Activated B cell treated with CpG ODN at 0.5 μM for 24 hours (primary cell): ENCODE data around the gene MCRIP1. TPM values are rescaled to one million over a fixed set of nuclear protein-coding genes. Genes with fewer than 3 reads are reported as not detected.

Experiments used
- ATAC-seq: fragments of 200-7000 bp; cut with Tn5 transposase; one replicate; pipeline ENCODE4 v1.10.0; 2021; ENCODE audit warnings: low read depth, mild to moderate bottlenecking, moderate library complexity
- CTCF ChIA-PET: fragments of 350-600 bp; sonication (Branson Sonifier 250); formaldehyde crosslinking; loops from one replicate; lab custom pipeline; 2021; ENCODE audit warnings: antibody characterized with exemption; lab: Charles Lee
- POLR2A ChIA-PET: fragments of 350-600 bp; sonication (Branson Sonifier 250); formaldehyde crosslinking; loops from one replicate; lab custom pipeline; 2021; ENCODE audit warnings: antibody characterized with exemption; lab: Charles Lee
- DNase-seq: peaks from one replicate; pipeline ENCODE4 v3.0.0; 2022
- H3K27ac Mint-ChIP-seq: one replicate; pipeline ENCODE4 v1.8.0; 2020; ENCODE audit warnings: mixed read lengths
- H3K27me3 Mint-ChIP-seq: one replicate; pipeline ENCODE4 v1.8.0; 2021; ENCODE audit warnings: mixed read lengths
- H3K36me3 Mint-ChIP-seq: one replicate; pipeline ENCODE4 v1.8.0; 2021; ENCODE audit warnings: low read depth, mixed read lengths
- H3K4me1 Mint-ChIP-seq: one replicate; pipeline ENCODE4 v1.8.0; 2021; ENCODE audit warnings: mixed read lengths
- H3K4me3 Mint-ChIP-seq: one replicate; pipeline ENCODE4 v1.8.0; 2020; ENCODE audit warnings: mild to moderate bottlenecking, mixed read lengths
- H3K9me3 Mint-ChIP-seq: one replicate; pipeline ENCODE4 v1.8.0; 2020; ENCODE audit warnings: mixed read lengths
- CTCF ChIP-seq: fragments of 200-600 bp; IDR thresholded peaks from one replicate; pipeline ENCODE4 v1.8.0; 2022; ENCODE audit warnings: antibody characterized with exemption, mild to moderate bottlenecking
- intact Hi-C: fragments of 100-400 bp; cut with micrococcal nuclease; formaldehyde crosslinking; loops from one replicate; pipeline ENCODE4 v1.15.1; 2024
- total RNA-seq: library from RNA; stranded (reverse); gene quantifications from 2 replicates; pipeline ENCODE4 v1.2.3, GENCODE V29; 2022

Gene MCRIP1
- total RNA-seq, 1 donor from 2014 or later = 75.0 TPM

GRCh38 chr17:81823820-81824550 is 9.1 kb downstream of the MCRIP1 start:
- no peak overlapping the region for H3K4me3 Mint-ChIP-seq
- intact Hi-C loops = no loop called here
- peaks cover 7% of the 10 kb centered on the region for H3K4me1 Mint-ChIP-seq
- peaks cover 15% of the 10 kb centered on the region for H3K36me3 Mint-ChIP-seq
- H3K27me3 Mint-ChIP-seq = no peaks in the 10 kb centered on the region
- ChIA-PET POLR2A (no interaction called here), CTCF (no interaction called here)
- no peak for DNase-seq
- no peak for ATAC-seq
- H3K27ac Mint-ChIP-seq = no peak overlapping the region
- no peaks in the 10 kb centered on the region for H3K9me3 Mint-ChIP-seq
- no peak for TF ChIP-seq CTCF

GRCh38 chr17:81822996-81823819 is 9.9 kb downstream of the MCRIP1 start:
- CTCF ChIA-PET = no interaction called here

GRCh38 chr17:81822312-81822637 is 10.8 kb downstream of the MCRIP1 start:
- CTCF ChIA-PET = no interaction called here

More at GRCh38 chr17:81822996-81823819, 9.9 kb downstream of the MCRIP1 start:
- TF ChIP-seq CTCF = no peak
- Mint-ChIP-seq H3K9me3 (no peaks in the 10 kb centered on the region), H3K4me3 (no peak overlapping the region), H3K36me3 (peaks cover 15% of the 10 kb centered on the region), H3K27me3 (no peaks in the 10 kb centered on the region), H3K4me1 (peaks cover 7% of the 10 kb centered on the region), H3K27ac (no peak overlapping the region)
- intact Hi-C loops = no loop called here
- POLR2A ChIA-PET = interaction anchor here (1.7 kb wide), 1 partner anchor 10 kb away, joined by 6 read pairs; the partner anchor contains the start of gene MCRIP1
- DNase-seq = no peak
- ATAC-seq = no peak

GRCh38 chr17:81821603-81822311 is 11.3 kb downstream of the MCRIP1 start:
- ATAC-seq (no peak), DNase-seq (no peak)
- intact Hi-C loops = no loop called here
- no peaks in the 10 kb centered on the region for H3K27me3 Mint-ChIP-seq
- peaks cover 15% of the 10 kb centered on the region for H3K36me3 Mint-ChIP-seq
- ChIA-PET CTCF (no interaction called here), POLR2A (interaction anchor here (0.7 to 1.7 kb wide), 2 partner anchors 11 to 33 kb away, joined by 3 to 6 read pairs; partner anchors contain the start of gene MCRIP1)
- H3K4me3 Mint-ChIP-seq = no peak overlapping the region
- peaks cover 5% of the 10 kb centered on the region for H3K4me1 Mint-ChIP-seq
- no peak overlapping the region for H3K27ac Mint-ChIP-seq
- no peaks in the 10 kb centered on the region for H3K9me3 Mint-ChIP-seq
- TF ChIP-seq CTCF = no peak

More at GRCh38 chr17:81822312-81822637, 10.8 kb downstream of the MCRIP1 start:
- peaks cover 5% of the 10 kb centered on the region for H3K4me1 Mint-ChIP-seq
- no peak for DNase-seq
- intact Hi-C loops = no loop called here
- POLR2A ChIA-PET = interaction anchor here (0.7 to 1.7 kb wide), 2 partner anchors 11 to 33 kb away, joined by 3 to 6 read pairs; partner anchors contain the start of gene MCRIP1
- H3K4me3 Mint-ChIP-seq = no peak overlapping the region
- H3K27me3 Mint-ChIP-seq = no peaks in the 10 kb centered on the region
- H3K36me3 Mint-ChIP-seq = peaks cover 15% of the 10 kb centered on the region
- H3K27ac Mint-ChIP-seq = no peak overlapping the region
- ATAC-seq = no peak
- no peak for TF ChIP-seq CTCF
- H3K9me3 Mint-ChIP-seq = no peaks in the 10 kb centered on the region
